Activated naive CD4-positive, alpha-beta T cell treated with anti-CD3 and anti-CD28 coated beads, Interleukin-2, amount 10 ng/mL, durations not matched to agents 7 days and 5 days (primary cell): ENCODE results near the gene HTR3D.
"Not testable (repeated sequence)": the region's sequence is repeated elsewhere in the genome, so short reads cannot be mapped to it uniquely, and the experiment has no call there.

Source experiments
- CTCF ChIA-PET: fragments of 350-600 bp; sonication (Branson Sonifier 250); formaldehyde crosslinking; loops from one replicate; lab custom pipeline; 2021; ENCODE audit warnings: antibody characterized with exemption; lab: Charles Lee
- DNase-seq: peaks from one replicate; pipeline ENCODE4 v3.0.0-alpha.2; 2020
- H3K27ac Mint-ChIP-seq: one replicate; pipeline ENCODE4 v1.8.0; 2021; ENCODE audit warnings: mild to moderate bottlenecking, moderate library complexity, mixed read lengths
- H3K27me3 Mint-ChIP-seq: one replicate; pipeline ENCODE4 v1.8.0; 2021; ENCODE audit warnings: mild to moderate bottlenecking, mixed read lengths
- H3K36me3 Mint-ChIP-seq: one replicate; pipeline ENCODE4 v1.8.0; 2021; ENCODE audit warnings: mixed read lengths
- H3K4me1 Mint-ChIP-seq: one replicate; pipeline ENCODE4 v1.8.0; 2021; ENCODE audit warnings: mixed read lengths
- H3K4me3 Mint-ChIP-seq: one replicate; pipeline ENCODE4 v1.8.0; 2021; ENCODE audit warnings: mild to moderate bottlenecking, moderate library complexity, mixed read lengths
- H3K9me3 Mint-ChIP-seq: one replicate; pipeline ENCODE4 v1.8.0; 2021; ENCODE audit warnings: mixed read lengths

HTR3D gene

GRCh38 chr3:184007143-184007813 lies 24.3 kb upstream of the HTR3D start:
- not testable (repeated sequence) for DNase-seq, H3K9me3 Mint-ChIP-seq, H3K4me3 Mint-ChIP-seq, H3K27ac Mint-ChIP-seq, H3K27me3 Mint-ChIP-seq
- H3K36me3 Mint-ChIP-seq, result peaks cover 12% of the 10 kb centered on the region
- H3K4me1 Mint-ChIP-seq, result peaks cover 10% of the 10 kb centered on the region
- CTCF ChIA-PET, result interaction anchor here (1.7 to 2.9 kb wide), 2 partner anchors 9 to 220 kb away, joined by 3 to 13 read pairs; no protein-coding TSS in a partner anchor

- DNase-seq, result no peak
- H3K36me3 Mint-ChIP-seq, result peaks cover 16% of the 10 kb centered on the region
- no peak overlapping the region for H3K4me3 Mint-ChIP-seq
- no peaks in the 10 kb centered on the region for H3K27me3 Mint-ChIP-seq
- H3K27ac Mint-ChIP-seq, result no peak overlapping the region
- CTCF ChIA-PET, result interaction anchor here (2.9 kb wide), 1 partner anchor 8 kb away, joined by 13 read pairs; no protein-coding TSS in a partner anchor
- H3K4me1 Mint-ChIP-seq, result peaks cover 10% of the 10 kb centered on the region
- H3K9me3 Mint-ChIP-seq, result no peaks in the 10 kb centered on the region
Observed at GRCh38 chr3:184008161-184008560, 23.4 kb upstream of the HTR3D start.

GRCh38 chr3:184011230-184011876 lies 20.2 kb upstream of the HTR3D start:
- Mint-ChIP-seq H3K4me1 (peaks cover 14% of the 10 kb centered on the region), H3K9me3 (no peaks in the 10 kb centered on the region), H3K27ac (no peak overlapping the region), H3K4me3 (no peak overlapping the region), H3K27me3 (no peaks in the 10 kb centered on the region), H3K36me3 (peaks cover 12% of the 10 kb centered on the region)
- no peak for DNase-seq
- CTCF ChIA-PET, result interaction anchor here (1.4 kb wide), 1 partner anchor 115 kb away, joined by 4 read pairs; no protein-coding TSS in a partner anchor

- Mint-ChIP-seq H3K27me3 (no peaks in the 10 kb centered on the region), H3K27ac (no peak overlapping the region), H3K36me3 (peaks cover 12% of the 10 kb centered on the region), H3K4me1 (peaks cover 18% of the 10 kb centered on the region), H3K9me3 (no peaks in the 10 kb centered on the region), H3K4me3 (no peak overlapping the region)
- DNase-seq, result no peak
- CTCF ChIA-PET, result interaction anchor here (1.4 kb wide), 1 partner anchor 116 kb away, joined by 4 read pairs; no protein-coding TSS in a partner anchor
Observed at GRCh38 chr3:184011937-184012889, 19.3 kb upstream of the HTR3D start.

GRCh38 chr3:184015381-184016019 lies 16.0 kb upstream of the HTR3D start:
- Mint-ChIP-seq H3K9me3 (no peaks in the 10 kb centered on the region), H3K4me1 (peaks cover 29% of the 10 kb centered on the region), H3K27ac (no peak overlapping the region), H3K27me3 (peaks cover 18% of the 10 kb centered on the region), H3K4me3 (no peak overlapping the region), H3K36me3 (peaks cover 9% of the 10 kb centered on the region)
- DNase-seq, result no peak
- CTCF ChIA-PET, result interaction anchor here (0.6 to 2.9 kb wide), 5 partner anchors 8 to 120 kb away, joined by 3 to 13 read pairs (median 8); no protein-coding TSS in a partner anchor

- H3K27ac Mint-ChIP-seq, result no peak overlapping the region
- peaks cover 32% of the 10 kb centered on the region for H3K4me1 Mint-ChIP-seq
- peak overlapping the region; percentile 100 for H3K4me3 Mint-ChIP-seq
- H3K9me3 Mint-ChIP-seq, result no peaks in the 10 kb centered on the region
- H3K36me3 Mint-ChIP-seq, result peaks cover 8% of the 10 kb centered on the region
- peaks cover 23% of the 10 kb centered on the region for H3K27me3 Mint-ChIP-seq
- no peak for DNase-seq
- CTCF ChIA-PET, result interaction anchor here (0.7 to 2.9 kb wide), 5 partner anchors 10 to 551 kb away, joined by 3 to 13 read pairs (median 6); partner anchors contain the start of gene PARL
Observed at GRCh38 chr3:184016169-184016570, 15.4 kb upstream of the HTR3D start.

- Mint-ChIP-seq H3K9me3 (no peaks in the 10 kb centered on the region), H3K27ac (peak overlapping the region; percentile 90), H3K27me3 (peaks cover 27% of the 10 kb centered on the region), H3K36me3 (peaks cover 8% of the 10 kb centered on the region), H3K4me1 (peaks cover 36% of the 10 kb centered on the region), H3K4me3 (peak overlapping the region; percentile 100)
- CTCF ChIA-PET, result interaction anchor here (0.7 to 2.9 kb wide), 6 partner anchors 10 to 552 kb away, joined by 3 to 13 read pairs (median 6); partner anchors contain the start of gene PARL
- DNase-seq, result peak; percentile 65
Observed at GRCh38 chr3:184016811-184017671, 14.5 kb upstream of the HTR3D start.

- peak; percentile 90 for DNase-seq
- H3K9me3 Mint-ChIP-seq, result no peaks in the 10 kb centered on the region
- H3K36me3 Mint-ChIP-seq, result peaks cover 4% of the 10 kb centered on the region
- peak within 1 kb of the TSS; percentile 90 for H3K27ac Mint-ChIP-seq
- H3K4me1 Mint-ChIP-seq, result peaks cover 42% of the 10 kb centered on the region
- CTCF ChIA-PET, result interaction anchor here (0.6 to 1.2 kb wide), 5 partner anchors 12 to 1135 kb away, joined by 3 to 7 read pairs (median 4); partner anchors contain the start of gene C3orf70
- peaks cover 27% of the 10 kb centered on the region for H3K27me3 Mint-ChIP-seq
- peak within 1 kb of the TSS; percentile 100 for H3K4me3 Mint-ChIP-seq
Observed at GRCh38 chr3:184017672-184018423, 13.7 kb upstream of the HTR3D start, which contains the start of gene ABCC5. TSS of gene ABCC5 (minus strand) at chr3:184017884. CDS start at chr3:184014392, 3,492 bp downstream.

- CTCF ChIA-PET, result interaction anchor here (0.6 to 1.2 kb wide), 4 partner anchors 13 to 1134 kb away, joined by 3 to 7 read pairs (median 4); partner anchors contain the start of gene C3orf70
- Mint-ChIP-seq H3K27me3 (peaks cover 27% of the 10 kb centered on the region), H3K9me3 (no peaks in the 10 kb centered on the region), H3K36me3 (peaks cover 4% of the 10 kb centered on the region), H3K27ac (peak overlapping the region; percentile 1), H3K4me1 (peaks cover 42% of the 10 kb centered on the region), H3K4me3 (peak overlapping the region; percentile 100)
- DNase-seq, result no peak
Observed at GRCh38 chr3:184018424-184018973, 13.0 kb upstream of the HTR3D start.

- CTCF ChIA-PET, result no interaction called here
- peaks cover 4% of the 10 kb centered on the region for H3K36me3 Mint-ChIP-seq
Observed at GRCh38 chr3:184022323-184022722, 9.2 kb upstream of the HTR3D start.

GRCh38 chr3:184025256-184025655 lies 6.3 kb upstream of the HTR3D start:
- H3K9me3 Mint-ChIP-seq, H3K4me3 Mint-ChIP-seq, DNase-seq, H3K36me3 Mint-ChIP-seq, H3K27ac Mint-ChIP-seq: not testable (repeated sequence)
- peaks cover 24% of the 10 kb centered on the region for H3K27me3 Mint-ChIP-seq
- peaks cover 13% of the 10 kb centered on the region for H3K4me1 Mint-ChIP-seq
- CTCF ChIA-PET, result interaction anchor here (0.7 kb wide), 1 partner anchor 226 kb away, joined by 3 read pairs; no protein-coding TSS in a partner anchor

More at GRCh38 chr3:184022323-184022722, 9.2 kb upstream of the HTR3D start:
- Mint-ChIP-seq H3K4me1 (peaks cover 24% of the 10 kb centered on the region), H3K4me3 (no peak overlapping the region), H3K27ac (no peak overlapping the region), H3K9me3 (no peaks in the 10 kb centered on the region), H3K27me3 (peaks cover 39% of the 10 kb centered on the region)
- no peak for DNase-seq
